ENCODE measurements around the gene CRCP. TPM values are rescaled to one million over a fixed set of nuclear protein-coding genes. Genes with fewer than 3 reads are reported as not detected.
"Not testable (repeated sequence)": the region's sequence is repeated elsewhere in the genome, so short reads cannot be mapped to it uniquely, and the experiment has no call there.

CRCP gene
- total RNA-seq, 1 donor from 2014 or later: 62.4 TPM

GRCh38 chr7:66150471-66150870 is 35.8 kb downstream of the CRCP start:
- FAIRE-seq: no peak

GRCh38 chr7:66152371-66153191 is 37.9 kb downstream of the CRCP start:
- DNase-seq (ENCODE audit: low spot score in 2 of 2) (no peak), FAIRE-seq (no peak)

More at GRCh38 chr7:66150471-66150870, 35.8 kb downstream of the CRCP start:
- no peak for DNase-seq (ENCODE audit: low spot score in 2 of 2)

- FAIRE-seq (no peak), DNase-seq (ENCODE audit: low spot score in 2 of 2) (no peak)
Measured at GRCh38 chr7:66153691-66154090, 39.0 kb downstream of the CRCP start.

- FAIRE-seq; DNase-seq (ENCODE audit: low spot score in 2 of 2): not testable (repeated sequence)
Measured at GRCh38 chr7:66156035-66156434, 41.4 kb downstream of the CRCP start.

- no peak for FAIRE-seq
- no peak for DNase-seq (ENCODE audit: low spot score in 2 of 2)
Measured at GRCh38 chr7:66157060-66157459, 42.4 kb downstream of the CRCP start.

GRCh38 chr7:66162622-66163021 is 48.0 kb downstream of the CRCP start:
- no peak for FAIRE-seq
- DNase-seq (ENCODE audit: low spot score in 2 of 2): no peak

- no peak for FAIRE-seq
- DNase-seq (ENCODE audit: low spot score in 2 of 2): no peak
Measured at GRCh38 chr7:66163186-66163610, 48.6 kb downstream of the CRCP start.

GRCh38 chr7:66164356-66164755 is 49.7 kb downstream of the CRCP start:
- DNase-seq (ENCODE audit: low spot score in 2 of 2) (no peak), FAIRE-seq (no peak)

GRCh38 chr7:66167773-66168387 is 53.2 kb downstream of the CRCP start:
- FAIRE-seq (no peak), DNase-seq (ENCODE audit: low spot score in 2 of 2) (no peak)

GRCh38 chr7:66169616-66170015 is 55.0 kb downstream of the CRCP start:
- FAIRE-seq: no peak

GRCh38 chr7:66170309-66171231 is 55.9 kb downstream of the CRCP start:
- no peak for FAIRE-seq

More at GRCh38 chr7:66169616-66170015, 55.0 kb downstream of the CRCP start:
- DNase-seq (ENCODE audit: low spot score in 2 of 2): no peak

GRCh38 chr7:66172536-66173401 is 58.1 kb downstream of the CRCP start:
- not testable (repeated sequence) for FAIRE-seq; DNase-seq (ENCODE audit: low spot score in 2 of 2)

More at GRCh38 chr7:66170309-66171231, 55.9 kb downstream of the CRCP start:
- no peak for DNase-seq (ENCODE audit: low spot score in 2 of 2)

- FAIRE-seq (no peak), DNase-seq (ENCODE audit: low spot score in 2 of 2) (no peak)
Measured at GRCh38 chr7:66173856-66174255, 59.2 kb downstream of the CRCP start.

GRCh38 chr7:66175006-66175405 is 60.4 kb downstream of the CRCP start:
- not testable (repeated sequence) for DNase-seq (ENCODE audit: low spot score in 2 of 2); FAIRE-seq

GRCh38 chr7:66176914-66177313 is 62.3 kb downstream of the CRCP start:
- DNase-seq (ENCODE audit: low spot score in 2 of 2) (no peak), FAIRE-seq (no peak)

GRCh38 chr7:66178258-66178657 is 63.6 kb downstream of the CRCP start:
- FAIRE-seq: no peak

GRCh38 chr7:66181329-66181728 is 66.7 kb downstream of the CRCP start:
- no peak for DNase-seq (ENCODE audit: low spot score in 2 of 2)
- no peak for FAIRE-seq

More at GRCh38 chr7:66178258-66178657, 63.6 kb downstream of the CRCP start:
- DNase-seq (ENCODE audit: low spot score in 2 of 2): no peak

- FAIRE-seq (no peak), DNase-seq (ENCODE audit: low spot score in 2 of 2) (no peak)
Measured at GRCh38 chr7:66181845-66182244, 67.2 kb downstream of the CRCP start.

GRCh38 chr7:66182920-66183319 is 68.3 kb downstream of the CRCP start:
- DNase-seq (ENCODE audit: low spot score in 2 of 2) (no peak), FAIRE-seq (no peak)

GRCh38 chr7:66183700-66184099 is 69.1 kb downstream of the CRCP start:
- DNase-seq (ENCODE audit: low spot score in 2 of 2): no peak
- no peak for FAIRE-seq
